ENCODE results near the gene TPRN. TPM values are rescaled to one million over a fixed set of nuclear protein-coding genes. Genes with fewer than 3 reads are reported as not detected.

TPRN gene
- total and polyA plus RNA-seq, 9 of the 15 experiments (the other 6 are each of a cell fraction or from before 2014, with no cell fraction given): 0.31 to 31.9 (median 4.4) TPM

DNA sequence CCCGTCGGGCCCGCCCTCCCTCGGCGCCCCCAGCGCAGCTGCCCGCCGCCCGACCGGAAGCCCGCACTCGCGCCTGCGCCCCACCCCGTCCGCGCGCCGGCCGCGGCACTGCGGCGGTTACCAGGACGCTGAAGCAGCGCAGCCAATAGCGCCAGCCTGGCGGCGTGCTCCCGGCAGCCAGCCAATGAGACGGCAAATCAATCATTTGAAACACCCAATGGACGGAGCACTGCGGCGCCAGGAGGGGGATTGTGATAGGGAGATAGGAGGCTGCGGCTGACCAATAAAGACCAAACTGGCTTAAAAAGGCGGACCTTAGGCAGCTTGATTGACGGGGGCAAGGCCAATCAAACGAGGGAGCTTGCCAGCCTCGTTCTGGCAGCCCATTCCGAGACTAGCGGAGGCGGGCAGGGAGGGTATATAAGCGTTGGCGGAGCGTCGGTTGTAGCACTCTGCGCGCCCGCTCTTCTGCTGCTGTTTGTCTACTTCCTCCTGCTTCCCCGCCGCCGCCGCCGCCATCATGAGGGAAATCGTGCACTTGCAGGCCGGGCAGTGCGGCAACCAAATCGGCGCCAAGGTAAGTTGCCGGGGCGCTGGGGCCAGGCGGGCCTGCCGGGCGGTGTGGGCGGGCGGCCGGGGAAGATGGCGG, 40.4 kb upstream of the TPRN start, which contains the start of gene TUBB4B (continued):
- TF ChIP-seq, protein P1, sequence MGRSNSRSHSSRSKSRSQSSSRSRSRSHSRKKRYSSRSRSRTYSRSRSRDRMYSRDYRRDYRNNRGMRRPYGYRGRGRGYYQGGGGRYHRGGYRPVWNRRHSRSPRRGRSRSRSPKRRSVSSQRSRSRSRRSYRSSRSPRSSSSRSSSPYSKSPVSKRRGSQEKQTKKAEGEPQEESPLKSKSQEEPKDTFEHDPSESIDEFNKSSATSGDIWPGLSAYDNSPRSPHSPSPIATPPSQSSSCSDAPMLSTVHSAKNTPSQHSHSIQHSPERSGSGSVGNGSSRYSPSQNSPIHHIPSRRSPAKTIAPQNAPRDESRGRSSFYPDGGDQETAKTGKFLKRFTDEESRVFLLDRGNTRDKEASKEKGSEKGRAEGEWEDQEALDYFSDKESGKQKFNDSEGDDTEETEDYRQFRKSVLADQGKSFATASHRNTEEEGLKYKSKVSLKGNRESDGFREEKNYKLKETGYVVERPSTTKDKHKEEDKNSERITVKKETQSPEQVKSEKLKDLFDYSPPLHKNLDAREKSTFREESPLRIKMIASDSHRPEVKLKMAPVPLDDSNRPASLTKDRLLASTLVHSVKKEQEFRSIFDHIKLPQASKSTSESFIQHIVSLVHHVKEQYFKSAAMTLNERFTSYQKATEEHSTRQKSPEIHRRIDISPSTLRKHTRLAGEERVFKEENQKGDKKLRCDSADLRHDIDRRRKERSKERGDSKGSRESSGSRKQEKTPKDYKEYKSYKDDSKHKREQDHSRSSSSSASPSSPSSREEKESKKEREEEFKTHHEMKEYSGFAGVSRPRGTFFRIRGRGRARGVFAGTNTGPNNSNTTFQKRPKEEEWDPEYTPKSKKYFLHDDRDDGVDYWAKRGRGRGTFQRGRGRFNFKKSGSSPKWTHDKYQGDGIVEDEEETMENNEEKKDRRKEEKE (IDR thresholded peaks at IDR 0.05; ENCODE audit: borderline replicate concordance in 1 of 2, control insufficient read depth in 1 of 2, low read depth in 2 of 2, low read length in 1 of 2): peak in 1 of 2 experiments; percentile 8; a peak in 1 of 4 replicates
- TF ChIP-seq MYC (IDR thresholded peaks at IDR 0.05; ENCODE audit: low read depth, low read length) (peak; percentile 59), MYC (CRISPR knock-in tag; IDR thresholded peaks at IDR 0.05; ENCODE audit: borderline replicate concordance, low read depth) (no peak), LCOR (CRISPR knock-in tag; IDR thresholded peaks at IDR 0.05) (peak; percentile 88), ELF4 (CRISPR knock-in tag; IDR thresholded peaks at IDR 0.05) (peak; percentile 86), ZNF76 (CRISPR knock-in tag; IDR thresholded peaks at IDR 0.05; ENCODE audit: borderline replicate concordance) (no peak), MBD2 (IDR thresholded peaks at IDR 0.05; ENCODE audit: borderline replicate concordance, low read depth) (peak; percentile 99), NELFE (IDR thresholded peaks at IDR 0.05; ENCODE audit: insufficient read depth, insufficient read length) (peak; percentile 75), TCF7 (IDR thresholded peaks at IDR 0.05; ENCODE audit: borderline replicate concordance) (peak; percentile 26; the same call in 1 of the 2 replicates), FOXP1 (CRISPR knock-in tag; IDR thresholded peaks at IDR 0.05) (peak; percentile 83), NCOR1 (IDR thresholded peaks at IDR 0.05) (no peak)
- TF ChIP-seq, protein P2, sequence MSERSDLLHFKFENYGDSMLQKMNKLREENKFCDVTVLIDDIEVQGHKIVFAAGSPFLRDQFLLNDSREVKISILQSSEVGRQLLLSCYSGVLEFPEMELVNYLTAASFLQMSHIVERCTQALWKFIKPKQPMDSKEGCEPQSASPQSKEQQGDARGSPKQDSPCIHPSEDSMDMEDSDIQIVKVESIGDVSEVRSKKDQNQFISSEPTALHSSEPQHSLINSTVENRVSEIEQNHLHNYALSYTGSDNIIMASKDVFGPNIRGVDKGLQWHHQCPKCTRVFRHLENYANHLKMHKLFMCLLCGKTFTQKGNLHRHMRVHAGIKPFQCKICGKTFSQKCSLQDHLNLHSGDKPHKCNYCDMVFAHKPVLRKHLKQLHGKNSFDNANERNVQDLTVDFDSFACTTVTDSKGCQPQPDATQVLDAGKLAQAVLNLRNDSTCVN (CRISPR knock-in tag; IDR thresholded peaks at IDR 0.05): peak; percentile 88
- TF ChIP-seq, protein P3, sequence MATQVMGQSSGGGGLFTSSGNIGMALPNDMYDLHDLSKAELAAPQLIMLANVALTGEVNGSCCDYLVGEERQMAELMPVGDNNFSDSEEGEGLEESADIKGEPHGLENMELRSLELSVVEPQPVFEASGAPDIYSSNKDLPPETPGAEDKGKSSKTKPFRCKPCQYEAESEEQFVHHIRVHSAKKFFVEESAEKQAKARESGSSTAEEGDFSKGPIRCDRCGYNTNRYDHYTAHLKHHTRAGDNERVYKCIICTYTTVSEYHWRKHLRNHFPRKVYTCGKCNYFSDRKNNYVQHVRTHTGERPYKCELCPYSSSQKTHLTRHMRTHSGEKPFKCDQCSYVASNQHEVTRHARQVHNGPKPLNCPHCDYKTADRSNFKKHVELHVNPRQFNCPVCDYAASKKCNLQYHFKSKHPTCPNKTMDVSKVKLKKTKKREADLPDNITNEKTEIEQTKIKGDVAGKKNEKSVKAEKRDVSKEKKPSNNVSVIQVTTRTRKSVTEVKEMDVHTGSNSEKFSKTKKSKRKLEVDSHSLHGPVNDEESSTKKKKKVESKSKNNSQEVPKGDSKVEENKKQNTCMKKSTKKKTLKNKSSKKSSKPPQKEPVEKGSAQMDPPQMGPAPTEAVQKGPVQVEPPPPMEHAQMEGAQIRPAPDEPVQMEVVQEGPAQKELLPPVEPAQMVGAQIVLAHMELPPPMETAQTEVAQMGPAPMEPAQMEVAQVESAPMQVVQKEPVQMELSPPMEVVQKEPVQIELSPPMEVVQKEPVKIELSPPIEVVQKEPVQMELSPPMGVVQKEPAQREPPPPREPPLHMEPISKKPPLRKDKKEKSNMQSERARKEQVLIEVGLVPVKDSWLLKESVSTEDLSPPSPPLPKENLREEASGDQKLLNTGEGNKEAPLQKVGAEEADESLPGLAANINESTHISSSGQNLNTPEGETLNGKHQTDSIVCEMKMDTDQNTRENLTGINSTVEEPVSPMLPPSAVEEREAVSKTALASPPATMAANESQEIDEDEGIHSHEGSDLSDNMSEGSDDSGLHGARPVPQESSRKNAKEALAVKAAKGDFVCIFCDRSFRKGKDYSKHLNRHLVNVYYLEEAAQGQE (IDR thresholded peaks at IDR 0.05; ENCODE audit: borderline replicate concordance): no peak
- TF ChIP-seq, protein P3 (CRISPR knock-in tag; IDR thresholded peaks at IDR 0.05; ENCODE audit: low read depth): 0 out of 2 replicates have a peak, but pooled peaks have one; percentile 54
